ENCODE measurements around the gene PES1. TPM values are rescaled to one million over a fixed set of nuclear protein-coding genes. Genes with fewer than 3 reads are reported as not detected.

The PES1 gene
- total RNA-seq, 4 donors from 2014 or later: 56.3 to 72.0 (median 65.8) TPM

DNA sequence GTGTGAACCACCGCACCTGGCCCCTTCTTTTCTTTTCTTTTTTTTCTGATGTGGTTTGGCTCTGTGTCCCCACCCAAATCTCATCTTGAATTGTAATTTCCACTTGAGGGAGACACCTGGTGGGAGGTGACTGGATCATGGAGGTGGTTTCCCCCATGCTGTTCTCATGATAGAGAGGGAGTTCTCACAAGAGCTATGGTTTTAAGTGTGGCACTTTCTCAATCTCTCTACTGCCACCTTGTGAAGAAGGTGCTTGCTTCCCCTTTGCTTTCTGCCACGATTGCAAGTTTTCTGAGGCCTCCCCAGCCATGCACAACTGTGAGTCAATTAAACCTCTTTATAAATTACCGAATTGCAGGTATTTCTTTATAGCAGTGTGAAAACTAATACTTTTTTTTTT is 10.3 kb upstream of the PES1 start:
- ATAC-seq: no peak
- Histone ChIP-seq H3K27ac (no peak overlapping the region), H3K27me3 (no peaks in the 10 kb centered on the region), H3K4me1 (peaks cover 10 to 14% of the 10 kb centered on the region in 2 donors), H3K9me3 (no peaks in the 10 kb centered on the region), H3K4me3 (no peak overlapping the region), H3K36me3 (peaks cover 0 to 5% of the 10 kb centered on the region in 2 donors)
- no peak for DNase-seq
- intact Hi-C loops (cut with DNase I; ENCODE audit: low total_unique reads) (no loop called here), in situ Hi-C loops (cut with MboI; ENCODE audit: low sequenced_read_pairs in 4 of 4) (no loop called here)
- TF ChIP-seq POLR2A (IDR thresholded peaks at IDR 0.05): no peak
- TF ChIP-seq, protein P1, sequence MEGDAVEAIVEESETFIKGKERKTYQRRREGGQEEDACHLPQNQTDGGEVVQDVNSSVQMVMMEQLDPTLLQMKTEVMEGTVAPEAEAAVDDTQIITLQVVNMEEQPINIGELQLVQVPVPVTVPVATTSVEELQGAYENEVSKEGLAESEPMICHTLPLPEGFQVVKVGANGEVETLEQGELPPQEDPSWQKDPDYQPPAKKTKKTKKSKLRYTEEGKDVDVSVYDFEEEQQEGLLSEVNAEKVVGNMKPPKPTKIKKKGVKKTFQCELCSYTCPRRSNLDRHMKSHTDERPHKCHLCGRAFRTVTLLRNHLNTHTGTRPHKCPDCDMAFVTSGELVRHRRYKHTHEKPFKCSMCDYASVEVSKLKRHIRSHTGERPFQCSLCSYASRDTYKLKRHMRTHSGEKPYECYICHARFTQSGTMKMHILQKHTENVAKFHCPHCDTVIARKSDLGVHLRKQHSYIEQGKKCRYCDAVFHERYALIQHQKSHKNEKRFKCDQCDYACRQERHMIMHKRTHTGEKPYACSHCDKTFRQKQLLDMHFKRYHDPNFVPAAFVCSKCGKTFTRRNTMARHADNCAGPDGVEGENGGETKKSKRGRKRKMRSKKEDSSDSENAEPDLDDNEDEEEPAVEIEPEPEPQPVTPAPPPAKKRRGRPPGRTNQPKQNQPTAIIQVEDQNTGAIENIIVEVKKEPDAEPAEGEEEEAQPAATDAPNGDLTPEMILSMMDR (IDR thresholded peaks at IDR 0.05 in 4 of 5, conservative IDR thresholded peaks at IDR 0.05 in 1 of 5): no peak

GRCh38 chr22:30601464-30601863 is 9.8 kb upstream of the PES1 start:
- ATAC-seq: no peak
- intact Hi-C loops (cut with DNase I; ENCODE audit: low total_unique reads) (no loop called here), in situ Hi-C loops (cut with MboI; ENCODE audit: low sequenced_read_pairs in 4 of 4) (no loop called here)
- DNase-seq: no peak
- Histone ChIP-seq H3K36me3 (peaks cover 0 to 5% of the 10 kb centered on the region in 2 donors), H3K4me1 (peaks cover 9 to 12% of the 10 kb centered on the region in 2 donors), H3K27me3 (no peaks in the 10 kb centered on the region), H3K9me3 (no peaks in the 10 kb centered on the region), H3K4me3 (no peak overlapping the region), H3K27ac (no peak overlapping the region)
- TF ChIP-seq POLR2A (IDR thresholded peaks at IDR 0.05): no peak
- TF ChIP-seq, protein P1 (IDR thresholded peaks at IDR 0.05 in 4 of 5, conservative IDR thresholded peaks at IDR 0.05 in 1 of 5): no peak

DNA sequence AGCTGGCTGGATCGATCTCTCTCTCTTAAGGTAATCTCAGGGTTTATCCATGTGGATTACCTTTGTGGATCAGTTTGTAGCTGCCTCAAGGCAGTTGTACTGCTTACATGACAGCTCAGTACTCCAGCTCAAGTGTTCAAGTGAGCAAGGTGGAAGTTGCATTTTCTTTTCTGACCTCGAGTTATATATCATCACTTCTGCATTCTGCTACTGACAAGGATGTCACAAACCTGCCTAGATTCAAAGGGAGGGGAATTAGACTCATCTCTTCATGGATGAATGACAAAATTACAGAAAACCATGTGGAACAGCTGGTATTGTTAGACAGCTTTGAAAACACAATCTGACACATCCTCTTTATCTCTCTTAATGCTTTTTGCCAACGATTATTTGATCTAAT is 9.2 kb upstream of the PES1 start:
- no peak for TF ChIP-seq POLR2A (IDR thresholded peaks at IDR 0.05)
- TF ChIP-seq, protein P1 (IDR thresholded peaks at IDR 0.05 in 4 of 5, conservative IDR thresholded peaks at IDR 0.05 in 1 of 5): no peak
- Histone ChIP-seq H3K4me1 (peaks cover 6% of the 10 kb centered on the region in 2 donors), H3K4me3 (no peak overlapping the region), H3K36me3 (peaks cover 0 to 5% of the 10 kb centered on the region in 2 donors), H3K27me3 (no peaks in the 10 kb centered on the region), H3K27ac (no peak overlapping the region), H3K9me3 (no peaks in the 10 kb centered on the region)
- intact Hi-C loops (cut with DNase I; ENCODE audit: low total_unique reads) (no loop called here), in situ Hi-C loops (cut with MboI; ENCODE audit: low sequenced_read_pairs in 4 of 4) (no loop called here)
- ATAC-seq (no peak), DNase-seq (no peak)

DNA sequence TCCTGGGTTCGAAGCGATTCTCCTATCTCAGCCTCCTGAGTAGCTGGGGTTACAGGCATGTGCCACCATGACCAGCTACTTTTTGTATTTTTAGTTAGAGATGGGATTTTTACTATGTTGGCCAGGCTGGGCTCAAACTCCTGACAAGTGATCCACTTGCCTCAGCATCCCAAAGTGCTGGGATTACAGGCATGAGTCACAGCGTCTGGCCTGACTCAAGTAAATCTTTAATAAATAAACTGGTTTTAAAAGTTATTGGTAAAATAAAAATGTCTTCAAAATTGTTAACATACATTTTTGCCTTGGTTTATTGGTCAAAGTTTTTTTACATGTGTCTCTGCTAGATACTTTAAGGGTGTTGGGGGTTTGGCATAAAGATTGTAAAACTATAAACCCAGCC is 7.3 kb upstream of the PES1 start:
- in situ Hi-C loops (cut with MboI; ENCODE audit: low sequenced_read_pairs in 4 of 4) (no loop called here), intact Hi-C loops (cut with DNase I; ENCODE audit: low total_unique reads) (no loop called here)

More for the DNA sequence above, 7.3 kb upstream of the PES1 start:
- Histone ChIP-seq H3K4me1 (no peaks in the 10 kb centered on the region), H3K36me3 (peaks cover 0 to 3% of the 10 kb centered on the region in 2 donors), H3K4me3 (no peak overlapping the region), H3K27ac (no peak overlapping the region), H3K9me3 (no peaks in the 10 kb centered on the region), H3K27me3 (no peaks in the 10 kb centered on the region)
- DNase-seq: no peak
- TF ChIP-seq, protein P1 (IDR thresholded peaks at IDR 0.05 in 4 of 5, conservative IDR thresholded peaks at IDR 0.05 in 1 of 5): no peak
- TF ChIP-seq POLR2A (IDR thresholded peaks at IDR 0.05): no peak
- ATAC-seq: no peak
